Bronchial epithelial cell (primary cell): ENCODE results near the gene SCTR. TPM values are rescaled to one million over a fixed set of nuclear protein-coding genes. Genes with fewer than 3 reads are reported as not detected.

Source experiments
- DNase-seq: peaks from one replicate; pipeline ENCODE4 v3.0.0-alpha.2; 2010; ENCODE audit warnings: low read depth
- FAIRE-seq: peaks from 2 replicates; lab custom pipeline; 2011; peaks lifted over from hg19 to GRCh38; lab: Jason Lieb, UNC
- H3K27me3 ChIP-seq: 2 replicates; pipeline ENCODE4 v1.5.1; 2011; ENCODE audit warnings: low read length; ENCODE audit not compliant: control insufficient read depth, insufficient read depth
- H3K36me3 ChIP-seq: 2 replicates; pipeline ENCODE4 v1.5.1; 2011; ENCODE audit warnings: low read length; ENCODE audit not compliant: control insufficient read depth, insufficient read depth
- H3K4me3 ChIP-seq: 2 replicates; pipeline ENCODE4 v1.5.1; 2011; ENCODE audit warnings: mild to moderate bottlenecking, low read depth, low read length, control low read depth
- CTCF ChIP-seq: IDR thresholded peaks from 2 replicates; pipeline ENCODE4 v1.5.1; 2011; ENCODE audit warnings: mild to moderate bottlenecking, moderate library complexity, low read length, control low read depth, inconsistent platforms; ENCODE audit not compliant: insufficient read depth, severe bottlenecking
- total RNA-seq: library from RNA; depleted of rRNA; stranded (reverse); fragments of >200 nt; gene quantifications from 2 replicates; pipeline ENCODE4 v1.2.1, GENCODE V29; 2014

Gene SCTR
- total RNA-seq, 1 donor from 2014 or later: not detected

- Histone ChIP-seq H3K4me3 (no peak overlapping the region), H3K36me3 (no peaks in the 10 kb centered on the region), H3K27me3 (peaks cover 6% of the 10 kb centered on the region)
- TF ChIP-seq CTCF: no peak
- FAIRE-seq (no peak), DNase-seq (no peak)
Observed at GRCh38 chr2:119435081-119435952, 89.0 kb downstream of the SCTR start.

GRCh38 chr2:119434664-119435063, 89.6 kb downstream of the SCTR start:
- peaks cover 6% of the 10 kb centered on the region for H3K27me3 ChIP-seq
- DNase-seq (no peak), FAIRE-seq (no peak)
- TF ChIP-seq CTCF: no peak
- no peak overlapping the region for H3K4me3 ChIP-seq
- no peaks in the 10 kb centered on the region for H3K36me3 ChIP-seq

GRCh38 chr2:119433636-119434327, 90.5 kb downstream of the SCTR start:
- no peak overlapping the region for H3K4me3 ChIP-seq
- DNase-seq: no peak

GRCh38 chr2:119432851-119433522, 91.3 kb downstream of the SCTR start:
- FAIRE-seq: no peak
- no peak for TF ChIP-seq CTCF
- DNase-seq: no peak

More at GRCh38 chr2:119433636-119434327, 90.5 kb downstream of the SCTR start:
- H3K36me3 ChIP-seq: no peaks in the 10 kb centered on the region
- FAIRE-seq: no peak
- peaks cover 10% of the 10 kb centered on the region for H3K27me3 ChIP-seq
- no peak for TF ChIP-seq CTCF

GRCh38 chr2:119431976-119432850, 92.1 kb downstream of the SCTR start:
- TF ChIP-seq CTCF: no peak
- Histone ChIP-seq H3K27me3 (peaks cover 17% of the 10 kb centered on the region), H3K36me3 (no peaks in the 10 kb centered on the region), H3K4me3 (peak overlapping the region; percentile 23)
- FAIRE-seq (no peak), DNase-seq (no peak)

More at GRCh38 chr2:119432851-119433522, 91.3 kb downstream of the SCTR start:
- Histone ChIP-seq H3K36me3 (no peaks in the 10 kb centered on the region), H3K27me3 (peaks cover 14% of the 10 kb centered on the region), H3K4me3 (no peak overlapping the region)
